ENCODE data around the gene TMEM50A. TPM values are rescaled to one million over a fixed set of nuclear protein-coding genes. Genes with fewer than 3 reads are reported as not detected.
"Not testable (repeated sequence)": the region's sequence is repeated elsewhere in the genome, so short reads cannot be mapped to it uniquely, and the experiment has no call there.

Gene TMEM50A
- 10 to 100 TPM; 63.5 to 89.7 (median 77.2) TPM for total RNA-seq

GRCh38 chr1:25338188-25338981 is at the start of gene TMEM50A:
Gene TMEM50A, plus strand, starts transcription at chr1:25338334. Its CDS starts 2,153 bp downstream, at chr1:25340487.
- TF ChIP-seq POLR2A (IDR thresholded peaks at IDR 0.05) (no peak), CTCF (IDR thresholded peaks at IDR 0.05) (no peak)
- WGBS, 2 donors = 0 to 1% methylated on average over 42 to 52 of the region's 75 CpGs
- H3K4me3 ChIP-seq (ENCODE audit: low read depth, poor library complexity, severe bottlenecking) = peak within 1 kb of the TSS; percentile 74
- intact Hi-C loops (cut with DNase I; ENCODE audit: low total_unique reads) = no loop called here
- DNase-seq (ENCODE audit: low spot score in 2 of 2) = peak; percentile 88 to 98

- intact Hi-C loops (cut with DNase I; ENCODE audit: low total_unique reads); DNase-seq (ENCODE audit: low spot score in 2 of 2); H3K4me3 ChIP-seq (ENCODE audit: low read depth, poor library complexity, severe bottlenecking): not testable (repeated sequence)
- 61 to 73% methylated on average over 2 to 3 of the region's 8 CpGs for WGBS, 2 donors
These were observed 49.5 kb upstream of the TMEM50A start for GRCh38 chr1:25288573-25289101.

- DNase-seq (ENCODE audit: low spot score in 2 of 2); H3K4me3 ChIP-seq (ENCODE audit: low read depth, poor library complexity, severe bottlenecking); intact Hi-C loops (cut with DNase I; ENCODE audit: low total_unique reads): not testable (repeated sequence)
- 14 to 35% methylated on average over 4 to 5 of the region's 6 CpGs for WGBS, 2 donors
These were observed 48.1 kb upstream of the TMEM50A start for GRCh38 chr1:25290043-25290442.

GRCh38 chr1:25293426-25293825 is 44.7 kb upstream of the TMEM50A start:
- 91 to 97% methylated on average over 2 of the region's 2 CpGs for WGBS, 2 donors
- DNase-seq (ENCODE audit: low spot score in 2 of 2); H3K4me3 ChIP-seq (ENCODE audit: low read depth, poor library complexity, severe bottlenecking); intact Hi-C loops (cut with DNase I; ENCODE audit: low total_unique reads): not testable (repeated sequence)

- intact Hi-C loops (cut with DNase I; ENCODE audit: low total_unique reads) = not testable (repeated sequence)
- 82 to 92% methylated on average over 4 of the region's 14 CpGs for WGBS, 2 donors
These were observed 43.0 kb upstream of the TMEM50A start for GRCh38 chr1:25294889-25295826.

GRCh38 chr1:25296501-25296900 is 41.6 kb upstream of the TMEM50A start:
- DNase-seq (ENCODE audit: low spot score in 2 of 2); H3K4me3 ChIP-seq (ENCODE audit: low read depth, poor library complexity, severe bottlenecking); intact Hi-C loops (cut with DNase I; ENCODE audit: low total_unique reads): not testable (repeated sequence)
- 74 to 80% methylated on average over 6 to 7 of the region's 8 CpGs for WGBS, 2 donors

More at GRCh38 chr1:25294889-25295826, 43.0 kb upstream of the TMEM50A start:
- DNase-seq (ENCODE audit: low spot score in 2 of 2); H3K4me3 ChIP-seq (ENCODE audit: low read depth, poor library complexity, severe bottlenecking): not testable (repeated sequence)

- intact Hi-C loops (cut with DNase I; ENCODE audit: low total_unique reads); H3K4me3 ChIP-seq (ENCODE audit: low read depth, poor library complexity, severe bottlenecking); DNase-seq (ENCODE audit: low spot score in 2 of 2): not testable (repeated sequence)
- WGBS, 2 donors = 58 to 67% methylated on average over 7 to 9 of the region's 9 CpGs
These were observed 37.4 kb upstream of the TMEM50A start for GRCh38 chr1:25300729-25301128.

GRCh38 chr1:25302330-25302729 is 35.8 kb upstream of the TMEM50A start:
- intact Hi-C loops (cut with DNase I; ENCODE audit: low total_unique reads); DNase-seq (ENCODE audit: low spot score in 2 of 2); H3K4me3 ChIP-seq (ENCODE audit: low read depth, poor library complexity, severe bottlenecking): not testable (repeated sequence)
- 86 to 88% methylated on average over 3 of the region's 3 CpGs for WGBS, 2 donors

GRCh38 chr1:25304936-25305335 is 33.2 kb upstream of the TMEM50A start:
- intact Hi-C loops (cut with DNase I; ENCODE audit: low total_unique reads); DNase-seq (ENCODE audit: low spot score in 2 of 2); H3K4me3 ChIP-seq (ENCODE audit: low read depth, poor library complexity, severe bottlenecking): not testable (repeated sequence)
- 61 to 64% methylated on average over 4 of the region's 4 CpGs for WGBS, 2 donors

GRCh38 chr1:25308168-25308567 is 30.0 kb upstream of the TMEM50A start:
- H3K4me3 ChIP-seq (ENCODE audit: low read depth, poor library complexity, severe bottlenecking); intact Hi-C loops (cut with DNase I; ENCODE audit: low total_unique reads); DNase-seq (ENCODE audit: low spot score in 2 of 2): not testable (repeated sequence)
- WGBS, 2 donors = no CpG with 5 or more reads among the region's 1 CpG

- DNase-seq (ENCODE audit: low spot score in 2 of 2); intact Hi-C loops (cut with DNase I; ENCODE audit: low total_unique reads); H3K4me3 ChIP-seq (ENCODE audit: low read depth, poor library complexity, severe bottlenecking): not testable (repeated sequence)
- 58 to 62% methylated on average over 1 of the region's 1 CpG for WGBS, 2 donors
These were observed 29.0 kb upstream of the TMEM50A start for GRCh38 chr1:25309085-25309484.

- intact Hi-C loops (cut with DNase I; ENCODE audit: low total_unique reads); DNase-seq (ENCODE audit: low spot score in 2 of 2); H3K4me3 ChIP-seq (ENCODE audit: low read depth, poor library complexity, severe bottlenecking): not testable (repeated sequence)
- 85 to 92% methylated on average over 1 of the region's 1 CpG for WGBS, 2 donors
These were observed 28.6 kb upstream of the TMEM50A start for GRCh38 chr1:25309486-25309885.

GRCh38 chr1:25312806-25313470 is 25.2 kb upstream of the TMEM50A start:
- DNase-seq (ENCODE audit: low spot score in 2 of 2); H3K4me3 ChIP-seq (ENCODE audit: low read depth, poor library complexity, severe bottlenecking); intact Hi-C loops (cut with DNase I; ENCODE audit: low total_unique reads): not testable (repeated sequence)

Data from lower leg skin (tissue), 4 donors.